ENCODE results near the gene MGP.

MGP gene

DNA sequence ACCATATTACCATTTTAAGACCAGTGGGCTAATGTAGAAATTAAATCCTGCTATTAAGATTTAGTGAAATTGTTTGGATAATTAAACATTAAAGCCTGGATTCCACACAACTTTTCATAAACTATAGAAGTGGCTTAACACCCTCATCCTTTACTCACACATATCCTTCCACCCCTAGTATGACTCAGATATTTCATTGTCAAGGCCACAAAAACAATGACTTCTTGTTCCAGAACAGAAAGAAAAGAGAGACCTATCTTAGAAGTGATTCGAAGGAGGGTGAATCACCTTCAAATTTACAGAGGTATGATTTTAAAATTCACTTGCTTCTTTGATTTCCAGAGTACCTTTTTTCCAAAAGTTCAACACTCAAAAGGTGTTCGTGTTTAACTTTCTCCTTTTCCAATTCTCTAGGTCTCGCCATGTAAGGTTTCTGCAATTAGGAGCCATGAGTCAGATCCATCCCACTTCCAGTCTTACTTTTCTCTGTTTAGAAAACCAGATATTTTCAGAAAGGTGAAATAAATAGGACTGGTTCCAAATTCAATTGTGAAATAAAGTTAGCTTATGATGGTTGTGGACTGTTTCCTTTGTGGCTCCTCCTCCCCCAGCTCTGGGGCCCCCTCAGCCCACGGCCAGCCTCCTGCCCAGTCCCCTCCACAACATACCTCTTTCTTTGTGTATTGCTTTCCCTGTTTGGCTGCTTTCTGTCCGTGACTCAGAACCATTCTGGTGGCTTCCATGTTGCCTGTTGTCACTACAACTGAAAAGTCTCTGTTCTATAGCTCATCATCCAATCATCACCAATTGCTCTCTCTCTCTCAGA is 24.6 kb upstream of the MGP start:
- ATAC-seq, result no peak
- TF ChIP-seq RARB (CRISPR knock-in tag; IDR thresholded peaks at IDR 0.05) (no peak), TOX (CRISPR knock-in tag; IDR thresholded peaks at IDR 0.05; ENCODE audit: borderline replicate concordance) (no peak), PPARA (CRISPR knock-in tag; IDR thresholded peaks at IDR 0.05; ENCODE audit: borderline replicate concordance) (no peak), ZFP30 (CRISPR knock-in tag; IDR thresholded peaks at IDR 0.05) (no peak), SNAI2 (CRISPR knock-in tag; IDR thresholded peaks at IDR 0.05) (no peak), GLIS3 (CRISPR knock-in tag; IDR thresholded peaks at IDR 0.05) (no peak), ZC3H10 (CRISPR knock-in tag; IDR thresholded peaks at IDR 0.05) (no peak)
- TF ChIP-seq, protein P1, sequence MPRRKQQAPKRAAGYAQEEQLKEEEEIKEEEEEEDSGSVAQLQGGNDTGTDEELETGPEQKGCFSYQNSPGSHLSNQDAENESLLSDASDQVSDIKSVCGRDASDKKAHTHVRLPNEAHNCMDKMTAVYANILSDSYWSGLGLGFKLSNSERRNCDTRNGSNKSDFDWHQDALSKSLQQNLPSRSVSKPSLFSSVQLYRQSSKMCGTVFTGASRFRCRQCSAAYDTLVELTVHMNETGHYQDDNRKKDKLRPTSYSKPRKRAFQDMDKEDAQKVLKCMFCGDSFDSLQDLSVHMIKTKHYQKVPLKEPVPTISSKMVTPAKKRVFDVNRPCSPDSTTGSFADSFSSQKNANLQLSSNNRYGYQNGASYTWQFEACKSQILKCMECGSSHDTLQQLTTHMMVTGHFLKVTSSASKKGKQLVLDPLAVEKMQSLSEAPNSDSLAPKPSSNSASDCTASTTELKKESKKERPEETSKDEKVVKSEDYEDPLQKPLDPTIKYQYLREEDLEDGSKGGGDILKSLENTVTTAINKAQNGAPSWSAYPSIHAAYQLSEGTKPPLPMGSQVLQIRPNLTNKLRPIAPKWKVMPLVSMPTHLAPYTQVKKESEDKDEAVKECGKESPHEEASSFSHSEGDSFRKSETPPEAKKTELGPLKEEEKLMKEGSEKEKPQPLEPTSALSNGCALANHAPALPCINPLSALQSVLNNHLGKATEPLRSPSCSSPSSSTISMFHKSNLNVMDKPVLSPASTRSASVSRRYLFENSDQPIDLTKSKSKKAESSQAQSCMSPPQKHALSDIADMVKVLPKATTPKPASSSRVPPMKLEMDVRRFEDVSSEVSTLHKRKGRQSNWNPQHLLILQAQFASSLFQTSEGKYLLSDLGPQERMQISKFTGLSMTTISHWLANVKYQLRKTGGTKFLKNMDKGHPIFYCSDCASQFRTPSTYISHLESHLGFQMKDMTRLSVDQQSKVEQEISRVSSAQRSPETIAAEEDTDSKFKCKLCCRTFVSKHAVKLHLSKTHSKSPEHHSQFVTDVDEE (CRISPR knock-in tag; IDR thresholded peaks at IDR 0.05), result no peak
- TF ChIP-seq, protein P2, sequence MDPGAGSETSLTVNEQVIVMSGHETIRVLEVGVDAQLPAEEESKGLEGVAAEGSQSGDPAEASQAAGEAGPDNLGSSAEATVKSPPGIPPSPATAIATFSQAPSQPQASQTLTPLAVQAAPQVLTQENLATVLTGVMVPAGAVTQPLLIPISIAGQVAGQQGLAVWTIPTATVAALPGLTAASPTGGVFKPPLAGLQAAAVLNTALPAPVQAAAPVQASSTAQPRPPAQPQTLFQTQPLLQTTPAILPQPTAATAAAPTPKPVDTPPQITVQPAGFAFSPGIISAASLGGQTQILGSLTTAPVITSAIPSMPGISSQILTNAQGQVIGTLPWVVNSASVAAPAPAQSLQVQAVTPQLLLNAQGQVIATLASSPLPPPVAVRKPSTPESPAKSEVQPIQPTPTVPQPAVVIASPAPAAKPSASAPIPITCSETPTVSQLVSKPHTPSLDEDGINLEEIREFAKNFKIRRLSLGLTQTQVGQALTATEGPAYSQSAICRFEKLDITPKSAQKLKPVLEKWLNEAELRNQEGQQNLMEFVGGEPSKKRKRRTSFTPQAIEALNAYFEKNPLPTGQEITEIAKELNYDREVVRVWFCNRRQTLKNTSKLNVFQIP (CRISPR knock-in tag; IDR thresholded peaks at IDR 0.05; ENCODE audit: borderline replicate concordance, low read depth), result no peak

- TF ChIP-seq ZFP30 (CRISPR knock-in tag; IDR thresholded peaks at IDR 0.05) (no peak), BACH2 (CRISPR knock-in tag; IDR thresholded peaks at IDR 0.05; ENCODE audit: borderline replicate concordance) (no peak), TOX (CRISPR knock-in tag; IDR thresholded peaks at IDR 0.05; ENCODE audit: borderline replicate concordance) (no peak), ZFP3 (CRISPR knock-in tag; IDR thresholded peaks at IDR 0.05) (no peak), RARB (CRISPR knock-in tag; IDR thresholded peaks at IDR 0.05) (no peak), ZNF8 (CRISPR knock-in tag; IDR thresholded peaks at IDR 0.05) (no peak), ZNF70 (CRISPR knock-in tag; IDR thresholded peaks at IDR 0.05) (no peak), ARNTL (CRISPR knock-in tag; IDR thresholded peaks at IDR 0.05; ENCODE audit: borderline replicate concordance, low read depth) (no peak), OSR1 (CRISPR knock-in tag; IDR thresholded peaks at IDR 0.05) (no peak), ISL1 (CRISPR knock-in tag; IDR thresholded peaks at IDR 0.05) (no peak), GLIS3 (CRISPR knock-in tag; IDR thresholded peaks at IDR 0.05) (no peak), ZNF565 (CRISPR knock-in tag; conservative IDR thresholded peaks at IDR 0.05; ENCODE audit: low read depth) (no peak), PATZ1 (CRISPR knock-in tag; IDR thresholded peaks at IDR 0.05; ENCODE audit: borderline replicate concordance) (no peak)
- TF ChIP-seq, protein P1 (CRISPR knock-in tag; IDR thresholded peaks at IDR 0.05), result no peak
- TF ChIP-seq, protein P2 (CRISPR knock-in tag; IDR thresholded peaks at IDR 0.05; ENCODE audit: borderline replicate concordance, low read depth), result no peak
- TF ChIP-seq, protein P3, sequence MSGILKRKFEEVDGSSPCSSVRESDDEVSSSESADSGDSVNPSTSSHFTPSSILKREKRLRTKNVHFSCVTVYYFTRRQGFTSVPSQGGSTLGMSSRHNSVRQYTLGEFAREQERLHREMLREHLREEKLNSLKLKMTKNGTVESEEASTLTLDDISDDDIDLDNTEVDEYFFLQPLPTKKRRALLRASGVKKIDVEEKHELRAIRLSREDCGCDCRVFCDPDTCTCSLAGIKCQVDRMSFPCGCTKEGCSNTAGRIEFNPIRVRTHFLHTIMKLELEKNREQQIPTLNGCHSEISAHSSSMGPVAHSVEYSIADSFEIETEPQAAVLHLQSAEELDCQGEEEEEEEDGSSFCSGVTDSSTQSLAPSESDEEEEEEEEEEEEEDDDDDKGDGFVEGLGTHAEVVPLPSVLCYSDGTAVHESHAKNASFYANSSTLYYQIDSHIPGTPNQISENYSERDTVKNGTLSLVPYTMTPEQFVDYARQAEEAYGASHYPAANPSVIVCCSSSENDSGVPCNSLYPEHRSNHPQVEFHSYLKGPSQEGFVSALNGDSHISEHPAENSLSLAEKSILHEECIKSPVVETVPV (CRISPR knock-in tag; IDR thresholded peaks at IDR 0.05), result no peak
- ATAC-seq, result no peak
Measured at GRCh38 chr12:14907953-14908352, 22.3 kb upstream of the MGP start.

Measured in SK-N-SH treated with all-trans-retinoic acid at 6 μM for 48 hours (cell line).